Endothelial cell of umbilical vein (primary cell): ENCODE measurements around the gene G3BP2. TPM values are rescaled to one million over a fixed set of nuclear protein-coding genes. Genes with fewer than 3 reads are reported as not detected.

ENCODE experiments used
- BruUV-seq: library from RNA; stranded (reverse); fragments of 400-500 nt; replicated peaks from 2 replicates; lab custom pipeline; 2021; lab: Mats Ljungman, UMichigan
- CTCF ChIA-PET: fragments of 300-600, 350-600 bp; sonication (Branson Sonifier 250); formaldehyde crosslinking; loops from one replicate; lab custom pipeline; 2021; ENCODE audit warnings: antibody characterized with exemption, inconsistent platforms; lab: Charles Lee
- POLR2A ChIA-PET: fragments of 300-600, 350-600 bp; sonication (Branson Sonifier 250); formaldehyde crosslinking; loops from one replicate; lab custom pipeline; 2021; ENCODE audit warnings: antibody characterized with exemption, inconsistent platforms; lab: Charles Lee
- DNase-seq: peaks from one replicate; pipeline ENCODE4 v3.0.0-alpha.2; 2011; ENCODE audit warnings: low read depth, low spot score
- FAIRE-seq: peaks from 2 replicates; lab custom pipeline; 2011; peaks lifted over from hg19 to GRCh38; lab: Jason Lieb, UNC
- H2AFZ ChIP-seq: 2 replicates; pipeline ENCODE4 v1.6.0; 2012; ENCODE audit warnings: low read depth, low read length, control low read depth, inconsistent platforms
- H3K27ac ChIP-seq: 2 replicates; pipeline ENCODE4 v1.5.1; 2011; ENCODE audit warnings: low read depth, mild to moderate bottlenecking, control low read depth, low read length, moderate library complexity; ENCODE audit not compliant: insufficient read depth
- H3K27me3 ChIP-seq, 2 experiments: 2 replicates each; pipeline versions ENCODE4 v1.6.0 to v1.6.1; 2011; ENCODE audit warnings: low read length in 2 of 2, mixed read lengths in 1 of 2; ENCODE audit not compliant: control insufficient read depth in 2 of 2, insufficient read depth in 2 of 2
- H3K36me3 ChIP-seq, 2 experiments: 2 replicates in 1 of 2; 3 replicates in 1 of 2; pipeline ENCODE4 v1.5.1; 2011; ENCODE audit warnings: low read length in 2 of 2, mild to moderate bottlenecking in 1 of 2, moderate library complexity in 1 of 2; ENCODE audit not compliant: control insufficient read depth in 2 of 2, insufficient read depth in 2 of 2; ENCODE audit errors: extremely low read depth in 1 of 2
- H3K4me1 ChIP-seq: 3 replicates; pipeline ENCODE4 v1.5.1; 2011; ENCODE audit warnings: mild to moderate bottlenecking, low read length; ENCODE audit not compliant: control insufficient read depth, insufficient read depth; ENCODE audit errors: extremely low read depth
- H3K4me2 ChIP-seq: 2 replicates; pipeline ENCODE4 v1.6.1; 2011; ENCODE audit warnings: low read length, control low read depth, mixed read lengths; ENCODE audit not compliant: insufficient read depth
- H3K4me3 ChIP-seq, 3 experiments: fragments of 200-600 bp in 1 of 3; sonication (generic), shearing (Covaris generic) in 1 of 3; replicated peaks in 1 of 3; 2 replicates each; pipeline ENCODE4 v1.5.1; 2011 to 2016; ENCODE audit warnings: control low read depth in 3 of 3, low read length in 3 of 3, mild to moderate bottlenecking in 2 of 3, inconsistent platforms in 1 of 3, low read depth in 1 of 3, moderate library complexity in 1 of 3; ENCODE audit not compliant: insufficient read depth in 1 of 3
- H3K79me2 ChIP-seq: 2 replicates; pipeline ENCODE4 v1.6.0; 2012; ENCODE audit warnings: low read length, inconsistent platforms; ENCODE audit not compliant: control insufficient read depth, insufficient read depth
- H3K9ac ChIP-seq: replicated peaks from 2 replicates; pipeline ENCODE3; 2011; ENCODE audit warnings: low read length, control low read depth; ENCODE audit not compliant: insufficient read depth; ENCODE audit errors: extremely low read depth
- H3K9me1 ChIP-seq: replicated peaks from 3 replicates; pipeline ENCODE4 v1.6.0; 2011; ENCODE audit warnings: mild to moderate bottlenecking, low read length; ENCODE audit not compliant: control insufficient read depth, insufficient read depth; ENCODE audit errors: extremely low read depth
- H3K9me3 ChIP-seq: replicated peaks from 2 replicates; pipeline ENCODE4 v1.5.1; 2012; ENCODE audit warnings: low read length, inconsistent platforms; ENCODE audit not compliant: control insufficient read depth, insufficient read depth
- H4K20me1 ChIP-seq: replicated peaks from 2 replicates; pipeline ENCODE3; 2011; ENCODE audit warnings: mild to moderate bottlenecking, low read length; ENCODE audit not compliant: control insufficient read depth, insufficient read depth; ENCODE audit errors: extremely low read depth
- CTCF ChIP-seq, 2 donors: IDR thresholded peaks; 1 replicate in 1 of 2; 2 replicates in 1 of 2; pipeline ENCODE4 v1.5.1; 2011; ENCODE audit warnings: low read length in 2 of 2, mild to moderate bottlenecking in 2 of 2, moderate library complexity in 2 of 2, control low read depth in 1 of 2, inconsistent platforms in 1 of 2, low read depth in 1 of 2; ENCODE audit not compliant: insufficient read depth in 1 of 2; ENCODE audit errors: extremely low read depth in 1 of 2
- EZH2 ChIP-seq: IDR thresholded peaks from 2 replicates; pipeline ENCODE4 v1.6.1; 2012; ENCODE audit warnings: borderline replicate concordance, low read depth, mild to moderate bottlenecking, moderate library complexity, low read length, inconsistent platforms; ENCODE audit not compliant: severe bottlenecking
- FOS ChIP-seq: IDR thresholded peaks from 2 replicates; pipeline ENCODE4 v1.6.1; 2011; ENCODE audit warnings: mild to moderate bottlenecking, low read length, moderate library complexity, borderline replicate concordance; ENCODE audit not compliant: insufficient read depth
- GATA2 ChIP-seq: IDR thresholded peaks from 2 replicates; pipeline ENCODE4 v1.7.0; 2011; ENCODE audit warnings: low read depth, mild to moderate bottlenecking, moderate library complexity, mixed read lengths, low read length; ENCODE audit not compliant: insufficient read length, insufficient read depth
- JUN ChIP-seq: IDR thresholded peaks from 2 replicates; pipeline ENCODE4 v1.6.1; 2011; ENCODE audit warnings: borderline replicate concordance, low read depth; ENCODE audit not compliant: insufficient read length, insufficient read depth
- MYC ChIP-seq: IDR thresholded peaks from one replicate; pipeline ENCODE4 v1.6.1; 2011; ENCODE audit warnings: mild to moderate bottlenecking, low read depth, low read length
- POLR2A ChIP-seq: IDR thresholded peaks from 2 replicates; pipeline ENCODE4 v1.6.1; 2012; ENCODE audit warnings: low read depth, mild to moderate bottlenecking, control low read depth, low read length
- POLR2AphosphoS5 ChIP-seq: IDR thresholded peaks from 2 replicates; pipeline ENCODE4 v1.6.1; 2012; ENCODE audit warnings: low read depth, mild to moderate bottlenecking, control low read depth, low read length, moderate library complexity; ENCODE audit not compliant: insufficient read depth
- dilution Hi-C: fragments of 300-500 bp; cut with MboI; formaldehyde crosslinking; loops from one replicate; pipeline ENCODE4 v1.15.0; 2019; ENCODE audit warnings: low sequenced_read_pairs; ENCODE audit not compliant: extremely low pct_ligation_motif_present
- intact Hi-C: fragments of 100-400 bp; cut with micrococcal nuclease; formaldehyde crosslinking; loops from one replicate; pipeline ENCODE4 v1.10.0; 2022
- polyA plus RNA-seq, 4 experiments: library from polyadenylated mRNA; depleted of rRNA in 3 of 4; stranded (reverse) in 3 of 4; unstranded in 1 of 4; fragments of >200 nt; gene quantifications; 2 replicates each; pipeline versions ENCODE4 v1.2.1 to v1.2.3, GENCODE V29; 2011 to 2012; ENCODE audit warnings: missing spikeins in 1 of 4
- total RNA-seq: library from RNA; stranded (reverse); gene quantifications from 2 replicates; pipeline ENCODE4 v1.2.3, GENCODE V29; 2021
- TF ChIP-seq, protein P1 (sequence below): IDR thresholded peaks from 2 replicates; pipeline ENCODE4 v1.6.1; 2011; ENCODE audit not compliant: insufficient read depth, insufficient read length

The G3BP2 gene
- total and polyA plus RNA-seq, 2 donors (not counting 3 experiments of a cell fraction or from before 2014, with no cell fraction given) = 61.1 to 180 TPM

DNA sequence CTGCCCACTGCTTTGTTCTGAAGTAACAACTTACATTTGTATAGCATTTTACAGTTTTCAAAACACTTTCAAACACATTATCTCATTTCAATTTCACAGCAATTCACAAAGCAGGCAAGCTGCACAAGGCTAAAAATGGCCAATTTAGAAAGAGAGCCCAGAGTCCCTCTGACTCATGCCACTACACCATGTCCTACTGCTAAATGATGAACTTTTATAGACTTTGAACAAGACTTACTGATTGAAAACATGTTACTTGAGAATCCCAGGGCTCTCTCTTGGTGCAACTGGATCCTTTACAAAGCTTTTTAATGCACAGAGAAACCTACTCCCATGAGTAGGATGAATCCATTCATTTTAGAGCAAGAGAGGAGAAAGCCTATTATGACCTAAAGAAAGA is 5.8 kb upstream of the G3BP2 start:
- no peaks in the 10 kb centered on the region for H4K20me1 ChIP-seq
- DNase-seq = no peak
- H3K9me1 ChIP-seq = no peaks in the 10 kb centered on the region
- no peak overlapping the region for H2AFZ ChIP-seq
- no peaks in the 10 kb centered on the region for H3K9me3 ChIP-seq
- no TSS peak for BruUV-seq
- TF ChIP-seq, protein P1, sequence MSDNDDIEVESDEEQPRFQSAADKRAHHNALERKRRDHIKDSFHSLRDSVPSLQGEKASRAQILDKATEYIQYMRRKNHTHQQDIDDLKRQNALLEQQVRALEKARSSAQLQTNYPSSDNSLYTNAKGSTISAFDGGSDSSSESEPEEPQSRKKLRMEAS = no peak
- TF ChIP-seq EZH2 = no peak
- no peak for TF ChIP-seq FOS
- TF ChIP-seq CTCF (IDR thresholded peaks at IDR 0.05; ENCODE audit: extremely low read depth in 1 of 2, insufficient read depth in 1 of 2, low read depth in 1 of 2, low read length in 2 of 2) = no peak
- TF ChIP-seq JUN = no peak
- TF ChIP-seq MYC = no peak
- no peak for TF ChIP-seq GATA2
- TF ChIP-seq POLR2AphosphoS5 = no peak
- no peak for TF ChIP-seq POLR2A
- no peak overlapping the region for H3K4me3 ChIP-seq
- dilution Hi-C loops = no loop called here
- CTCF ChIA-PET = interaction anchor here (1.7 kb wide), 1 partner anchor 45 kb away, joined by 4 read pairs; the partner anchor contains the start of gene USO1
- FAIRE-seq = no peak
- POLR2A ChIA-PET = no interaction called here
- H3K9ac ChIP-seq = no peak overlapping the region
- no peak overlapping the region for H3K4me2 ChIP-seq
- H3K36me3 ChIP-seq = no peaks in the 10 kb centered on the region
- H3K79me2 ChIP-seq = no peaks in the 10 kb centered on the region
- intact Hi-C loops = no loop called here
- peaks cover 5% of the 10 kb centered on the region for H3K4me1 ChIP-seq
- H3K27me3 ChIP-seq = no peaks in the 10 kb centered on the region
- no peak overlapping the region for H3K27ac ChIP-seq
